ENCODE measurements around the gene CCR6. TPM values are rescaled to one million over a fixed set of nuclear protein-coding genes. Genes with fewer than 3 reads are reported as not detected.
A peak's percentile ranks its signal among the peaks of the same experiment; 100 is the strongest.

Gene CCR6
- total and polyA plus RNA-seq, 10 of the 15 experiments (the other 5 are each of a cell fraction or from before 2014, with no cell fraction given), result 2.2 to 7.6 (median 6.7) TPM

DNA sequence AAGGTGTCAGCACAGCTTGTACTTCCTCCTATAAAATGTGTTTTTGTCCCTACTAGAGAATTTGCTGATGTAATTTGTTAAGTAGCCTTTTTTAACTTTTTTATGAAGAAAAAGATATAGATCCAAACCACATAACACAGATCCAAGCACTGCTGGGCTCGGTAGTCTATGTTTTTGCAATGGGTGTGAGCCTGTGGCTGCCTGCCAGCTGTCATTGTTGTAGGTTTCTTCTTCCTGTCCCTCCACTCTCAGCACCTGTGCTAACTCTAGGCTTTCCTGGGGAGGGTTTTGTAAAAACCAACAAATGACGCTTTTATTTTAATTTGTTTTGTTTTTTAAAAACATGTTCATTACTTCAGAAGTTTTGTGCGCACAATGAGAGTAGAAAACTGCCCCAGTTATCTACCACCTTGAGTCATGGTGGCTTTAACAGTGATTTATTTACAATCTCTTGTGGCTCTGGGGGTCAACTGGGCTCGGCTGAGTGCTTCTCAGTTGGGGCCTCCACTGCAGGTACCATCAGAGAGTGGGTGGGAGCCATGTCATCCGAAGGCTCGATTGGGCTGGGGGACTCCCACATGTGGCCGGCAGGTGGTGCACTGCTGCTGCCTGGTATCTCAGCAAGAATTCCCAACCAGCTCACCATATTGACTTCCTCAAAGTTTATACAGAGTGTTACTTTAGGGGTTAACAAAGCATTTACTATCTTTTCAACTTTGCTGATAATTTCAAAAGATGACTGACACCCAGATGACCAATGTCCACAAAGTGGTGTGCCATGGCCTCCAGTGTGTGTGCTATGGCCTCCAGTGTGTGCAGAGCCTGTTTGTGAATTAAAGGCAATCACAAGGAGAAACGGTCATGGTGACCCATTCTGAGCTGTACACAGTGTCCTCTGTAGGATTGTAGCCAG, 3.0 kb upstream of the CCR6 start (continued):
- TF ChIP-seq, protein P1, sequence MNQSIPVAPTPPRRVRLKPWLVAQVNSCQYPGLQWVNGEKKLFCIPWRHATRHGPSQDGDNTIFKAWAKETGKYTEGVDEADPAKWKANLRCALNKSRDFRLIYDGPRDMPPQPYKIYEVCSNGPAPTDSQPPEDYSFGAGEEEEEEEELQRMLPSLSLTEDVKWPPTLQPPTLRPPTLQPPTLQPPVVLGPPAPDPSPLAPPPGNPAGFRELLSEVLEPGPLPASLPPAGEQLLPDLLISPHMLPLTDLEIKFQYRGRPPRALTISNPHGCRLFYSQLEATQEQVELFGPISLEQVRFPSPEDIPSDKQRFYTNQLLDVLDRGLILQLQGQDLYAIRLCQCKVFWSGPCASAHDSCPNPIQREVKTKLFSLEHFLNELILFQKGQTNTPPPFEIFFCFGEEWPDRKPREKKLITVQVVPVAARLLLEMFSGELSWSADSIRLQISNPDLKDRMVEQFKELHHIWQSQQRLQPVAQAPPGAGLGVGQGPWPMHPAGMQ (IDR thresholded peaks at IDR 0.05; ENCODE audit: borderline replicate concordance), result no peak
- no peak for TF ChIP-seq PAX8 (IDR thresholded peaks at IDR 0.05)
- TF ChIP-seq TARDBP (IDR thresholded peaks at IDR 0.05; ENCODE audit: borderline replicate concordance), result no peak
- TF ChIP-seq HDGF (IDR thresholded peaks at IDR 0.05), result no peak
- TF ChIP-seq YY1 (IDR thresholded peaks at IDR 0.05; ENCODE audit: low read depth, low read length), result peak; percentile 71
- no peak; the same call in 1 of the 2 replicates for TF ChIP-seq SMC3 (IDR thresholded peaks at IDR 0.05; ENCODE audit: borderline replicate concordance, low read length)

DNA sequence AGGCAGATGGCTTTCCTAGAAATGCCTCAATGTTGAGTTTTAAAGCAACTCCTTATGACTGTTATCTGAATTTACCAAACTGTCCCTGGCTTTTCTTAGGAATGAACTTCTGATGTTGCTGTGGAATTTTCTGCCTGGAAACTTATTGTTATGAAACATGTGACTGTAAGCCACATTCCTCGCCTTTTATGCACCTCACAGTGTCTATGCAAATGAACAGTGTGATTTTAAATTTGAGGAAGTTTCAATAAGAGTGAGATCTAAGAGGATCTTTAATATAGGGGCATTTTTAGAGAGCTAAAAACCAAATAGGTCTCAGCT, 2.4 kb upstream of the CCR6 start:
- 0% methylated on average over 1 of the region's 1 CpG for WGBS (ENCODE audit: insufficient coverage, insufficient replicate concordance, low lambda C conversion rate, missing lambda C conversion rate)
- no peak for ATAC-seq
- no peaks in the 10 kb centered on the region; the same call in 2 of the 3 replicates for H3K9me3 ChIP-seq (replicated peaks; ENCODE audit: control insufficient read depth, insufficient read depth, low read length)
- in situ Hi-C loops (cut with MboI) (no loop called here), intact Hi-C loops (cut with micrococcal nuclease; ENCODE audit: unreplicated experiment) (loop anchor here (5.0 to 10.0 kb wide), 2 partner anchors 123 to 166 kb away; partner anchors contain the start of genes CEP43 and RNASET2)
- TF ChIP-seq IKZF2 (IDR thresholded peaks at IDR 0.05) (peak in 1 of 2 experiments; percentile 36; a peak in 2 of 4 replicates), RAD51 (IDR thresholded peaks at IDR 0.05) (peak; percentile 61), CHD4 (IDR thresholded peaks at IDR 0.05) (no peak)
- H4K20me1 ChIP-seq (ENCODE audit: control insufficient read depth, insufficient read depth), result no peaks in the 10 kb centered on the region
- peaks cover 7% of the 10 kb centered on the region; the same call in 1 of the 2 replicates for H3K79me2 ChIP-seq (ENCODE audit: control insufficient read depth, insufficient read depth, low read length)
- RAD21 ChIA-PET (ENCODE audit: unreplicated experiment), result interaction anchor here (1.0 to 8.3 kb wide), 7 partner anchors 10 to 123 kb away, joined by 3 to 231 read pairs (median 21); partner anchors contain the start of gene CEP43
- H3K9ac ChIP-seq (ENCODE audit: control insufficient read depth, insufficient read depth, low read length), result no peak overlapping the region
- H3K4me3 ChIP-seq, result 0 out of 2 replicates have a peak overlapping the region, but pooled peaks have one; percentile 60
- H3K4me1 ChIP-seq (ENCODE audit: control insufficient read depth, insufficient read depth, low read length), result peaks cover 65% of the 10 kb centered on the region
- POLR2A ChIA-PET, result interaction anchor here (1.7 to 14.7 kb wide), 5 partner anchors 9 to 31 kb away, joined by 4 to 279 read pairs (median 22); no protein-coding TSS in a partner anchor
- peak overlapping the region; percentile 66; the same call in 1 of the 2 replicates for H3K27ac ChIP-seq (ENCODE audit: control insufficient read depth, insufficient read depth)
- FAIRE-seq, result no peak
- SMC1A ChIA-PET (ENCODE audit: uncharacterized antibody, unreplicated experiment), result interaction anchor here (0.8 to 21.7 kb wide), 11 partner anchors 9 to 131 kb away, joined by 3 to 542 read pairs (median 4); partner anchors contain the start of gene CEP43
- no peak for DNase-seq (ENCODE audit: low read depth, low spot score)
- H3K4me2 ChIP-seq (ENCODE audit: control insufficient read depth, insufficient read depth), result peak overlapping the region; percentile 81; the same call in 1 of the 2 replicates
- CTCF ChIA-PET, result interaction anchor here (0.7 to 8.1 kb wide), 9 partner anchors 10 to 332 kb away, joined by 3 to 129 read pairs (median 13); partner anchors contain the start of gene CEP43
- no peaks in the 10 kb centered on the region for H3K36me3 ChIP-seq (ENCODE audit: control insufficient read depth in 2 of 2, insufficient read depth in 2 of 2, low read length in 1 of 2)
- H3K27me3 ChIP-seq (replicated peaks in 1 of 2; ENCODE audit: control insufficient read depth in 2 of 2, insufficient read depth in 2 of 2, low read length in 1 of 2), result no peaks in the 10 kb centered on the region
- BruUV-seq (replicated peaks), result no TSS peak
- H2AFZ ChIP-seq (ENCODE audit: control insufficient read depth, low read depth, low read length), result no peak overlapping the region

Data from GM12878 (cell line).